GM21423 (cell line): ENCODE data around the gene RELT.

ENCODE experiments used
- ATAC-seq: cut with Tn5 transposase; IDR thresholded peaks from one replicate; pipeline ENCODE4 v1.9.1; 2021; ENCODE audit warnings: mild to moderate bottlenecking, moderate library complexity; ENCODE audit not compliant: unreplicated experiment

Gene RELT, protein sequence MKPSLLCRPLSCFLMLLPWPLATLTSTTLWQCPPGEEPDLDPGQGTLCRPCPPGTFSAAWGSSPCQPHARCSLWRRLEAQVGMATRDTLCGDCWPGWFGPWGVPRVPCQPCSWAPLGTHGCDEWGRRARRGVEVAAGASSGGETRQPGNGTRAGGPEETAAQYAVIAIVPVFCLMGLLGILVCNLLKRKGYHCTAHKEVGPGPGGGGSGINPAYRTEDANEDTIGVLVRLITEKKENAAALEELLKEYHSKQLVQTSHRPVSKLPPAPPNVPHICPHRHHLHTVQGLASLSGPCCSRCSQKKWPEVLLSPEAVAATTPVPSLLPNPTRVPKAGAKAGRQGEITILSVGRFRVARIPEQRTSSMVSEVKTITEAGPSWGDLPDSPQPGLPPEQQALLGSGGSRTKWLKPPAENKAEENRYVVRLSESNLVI

DNA sequence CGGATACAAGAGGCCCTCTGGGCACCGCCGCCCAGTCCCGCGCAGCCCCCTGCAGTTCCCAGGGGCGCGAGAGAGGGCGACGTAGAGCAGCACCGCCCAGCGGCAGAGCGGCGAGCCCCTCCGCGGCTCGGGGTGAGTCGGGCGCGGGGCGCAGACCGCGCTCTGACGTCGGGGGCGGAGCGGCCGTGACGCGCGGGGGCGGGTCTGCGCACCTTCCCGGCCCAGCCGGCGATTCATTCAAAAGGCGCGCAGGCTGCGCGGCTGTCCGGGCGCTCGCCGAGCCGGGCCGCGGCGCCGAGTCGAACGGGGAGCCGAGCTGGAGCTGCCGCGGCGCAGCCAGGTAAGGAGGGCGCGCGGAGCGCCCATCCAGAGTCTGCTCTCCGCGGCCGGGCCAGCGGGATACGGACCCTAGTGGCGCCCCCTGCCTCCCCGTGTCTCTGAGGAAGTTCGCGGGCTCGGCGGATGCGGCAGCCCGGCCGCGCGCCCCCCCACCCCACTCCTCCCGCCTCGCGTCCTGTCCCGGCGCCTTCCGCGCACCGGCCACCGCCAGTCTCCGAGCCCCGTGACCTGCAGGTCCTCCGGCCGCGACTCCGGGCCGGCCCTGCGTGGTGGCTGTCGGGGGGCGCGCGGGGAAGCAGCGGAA lies at the start of gene RELT:
Gene RELT, plus strand, starts transcription at position 240 of the 643 bp plus-strand sequence. CDS start 12,738 bp downstream, outside the sequence.
- ATAC-seq, result peak; percentile 76

DNA sequence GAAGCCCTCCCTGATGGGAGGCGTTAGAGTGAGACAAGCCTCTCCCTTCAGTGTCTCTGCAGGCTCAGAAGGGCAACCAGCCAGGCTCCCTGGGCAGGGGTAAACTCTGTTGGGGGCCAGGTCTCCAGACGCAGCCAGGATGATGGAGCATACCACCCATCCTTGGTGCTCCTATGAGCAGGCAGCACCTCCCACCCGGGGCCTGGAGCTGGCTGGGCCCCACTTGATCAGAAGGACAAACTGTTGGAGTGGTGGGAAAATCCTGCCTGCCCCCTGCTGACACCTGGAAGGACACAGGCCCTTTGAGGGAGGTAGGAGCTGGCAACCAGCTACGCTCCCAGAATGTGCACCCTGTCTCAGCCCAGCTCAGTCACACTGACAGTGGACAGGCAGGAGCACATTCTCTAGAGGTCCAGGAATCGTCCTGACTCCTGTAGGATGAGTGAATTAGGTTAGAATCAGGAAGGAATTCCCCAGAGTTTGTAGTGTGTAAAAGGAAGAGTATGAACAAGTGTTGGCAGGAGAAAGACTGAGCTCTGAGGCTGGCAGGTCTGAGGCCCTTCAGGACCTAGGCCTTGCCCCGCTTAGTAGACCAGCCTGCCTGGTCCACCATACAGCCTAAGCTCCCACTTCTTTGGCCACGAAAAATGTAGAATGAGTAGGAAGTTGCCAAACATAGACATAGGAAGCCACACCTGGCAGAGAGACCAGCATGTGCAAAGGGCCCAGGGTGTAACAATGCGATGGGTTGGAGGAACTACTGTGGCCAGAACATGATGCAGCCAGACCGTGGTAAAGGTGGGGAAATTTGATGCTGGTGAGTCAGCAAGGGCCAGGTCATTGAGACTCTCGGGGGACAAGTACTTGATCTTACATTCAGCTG lies 49.0 kb upstream of the RELT start:
- no peak for ATAC-seq

DNA sequence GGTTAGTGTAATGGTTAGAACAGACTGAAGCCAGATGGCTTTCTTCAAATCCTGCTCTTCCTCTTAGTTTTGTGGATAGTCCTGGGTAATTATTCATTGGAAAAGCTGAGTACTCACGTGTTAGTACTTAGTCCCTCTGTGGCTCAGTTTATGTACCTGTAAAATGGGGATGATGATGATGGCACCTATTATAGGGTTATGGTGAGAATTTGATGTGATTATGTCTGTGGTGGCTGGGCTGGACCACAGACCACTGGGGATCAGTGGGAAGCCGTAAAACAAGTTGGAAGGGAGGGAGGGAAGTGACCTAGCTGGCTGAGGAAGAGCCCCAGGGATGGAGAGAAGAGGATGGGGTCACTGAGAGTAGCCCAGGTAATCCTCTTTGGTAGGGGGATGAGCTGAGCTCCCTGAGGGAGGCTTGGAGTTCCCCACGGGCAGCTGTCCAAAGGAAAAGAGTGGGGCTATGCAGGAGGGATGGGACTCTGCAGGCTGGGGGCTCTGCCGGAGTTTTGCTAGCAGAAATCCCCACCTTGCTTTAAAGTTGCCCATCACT lies 48.3 kb upstream of the RELT start:
- no peak for ATAC-seq

DNA sequence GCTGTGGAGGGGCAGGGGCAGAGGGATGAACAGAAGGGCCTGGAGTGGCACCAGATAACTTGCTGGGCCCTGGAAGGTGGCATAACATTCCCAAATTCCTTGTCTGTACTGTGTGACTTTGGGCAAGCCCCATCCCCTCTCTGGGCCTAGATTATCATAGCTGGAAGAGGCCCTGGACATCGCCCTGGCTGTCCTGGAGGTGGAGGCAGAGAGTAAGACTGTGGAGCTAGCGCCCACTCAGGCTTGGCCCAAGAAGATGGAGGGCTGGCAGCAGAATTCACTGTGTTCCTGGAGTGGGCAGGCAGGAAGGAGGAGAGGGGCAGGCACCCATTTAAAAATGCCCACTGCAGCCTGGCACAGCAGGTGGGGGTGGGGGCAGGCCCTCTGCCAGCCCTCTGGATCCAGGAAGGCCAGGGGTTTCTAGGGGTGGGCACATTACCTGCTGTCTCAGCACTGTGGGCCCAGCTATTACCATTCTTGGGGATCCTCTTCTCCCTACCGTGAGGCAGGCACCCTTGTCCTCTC lies 45.6 kb upstream of the RELT start:
- ATAC-seq, result no peak

DNA sequence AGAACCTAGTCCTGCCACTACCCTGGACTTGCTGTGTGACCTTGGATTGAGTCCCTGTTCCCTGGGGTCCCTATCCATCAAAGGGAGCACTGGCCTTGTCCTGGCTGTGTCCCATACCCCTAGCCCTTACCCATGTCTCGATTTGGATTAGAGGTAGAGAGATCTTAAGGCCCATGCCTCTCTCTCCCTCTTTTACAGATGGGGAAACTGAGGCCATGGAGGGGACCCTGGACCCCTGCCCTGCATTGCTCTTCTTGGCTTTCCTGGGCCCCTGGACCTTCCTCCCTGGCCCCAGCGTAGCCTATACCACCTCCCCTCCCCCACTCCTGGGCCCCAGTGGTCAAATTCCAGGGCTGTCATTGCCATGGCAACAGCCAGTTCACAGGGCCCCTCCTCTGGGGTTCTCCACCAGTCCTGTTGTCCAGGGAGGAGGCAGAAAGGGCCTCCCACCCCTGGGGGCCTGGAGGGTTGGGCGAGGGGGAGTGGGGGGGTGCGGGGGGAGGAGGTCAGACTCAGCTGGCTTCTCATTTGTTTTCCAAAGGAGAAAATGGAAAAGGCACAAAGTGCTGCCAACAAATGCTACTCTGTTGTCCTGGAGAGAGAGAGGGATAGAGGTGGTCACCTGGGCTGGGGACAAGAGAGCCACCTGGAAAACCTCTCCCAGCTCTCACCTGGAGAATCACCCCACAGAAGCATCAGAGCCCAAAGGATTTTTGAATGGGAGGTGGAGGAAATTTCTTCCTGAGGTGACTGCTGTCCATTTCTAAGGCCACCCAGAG lies 44.9 kb upstream of the RELT start:
- ATAC-seq, result no peak

DNA sequence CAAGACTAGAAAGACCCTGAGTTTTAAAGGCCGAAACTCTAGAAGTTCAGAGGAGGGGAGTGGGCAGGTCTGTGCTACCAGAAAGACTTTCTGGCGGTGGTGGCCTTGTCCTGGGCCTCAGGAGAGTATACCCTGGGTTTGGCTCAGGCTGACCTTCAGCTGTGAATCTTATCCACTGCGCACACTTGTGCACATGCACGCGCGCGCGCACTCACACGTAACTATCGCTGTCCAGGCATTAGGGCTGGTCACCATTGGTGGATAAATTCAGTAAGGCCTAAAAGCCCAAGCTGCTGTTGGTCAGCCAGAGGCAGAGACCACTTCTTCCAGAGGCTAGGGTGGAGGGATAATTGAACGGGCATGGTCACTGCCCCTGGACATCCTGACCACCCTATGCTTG lies 43.0 kb upstream of the RELT start:
- ATAC-seq, result no peak

DNA sequence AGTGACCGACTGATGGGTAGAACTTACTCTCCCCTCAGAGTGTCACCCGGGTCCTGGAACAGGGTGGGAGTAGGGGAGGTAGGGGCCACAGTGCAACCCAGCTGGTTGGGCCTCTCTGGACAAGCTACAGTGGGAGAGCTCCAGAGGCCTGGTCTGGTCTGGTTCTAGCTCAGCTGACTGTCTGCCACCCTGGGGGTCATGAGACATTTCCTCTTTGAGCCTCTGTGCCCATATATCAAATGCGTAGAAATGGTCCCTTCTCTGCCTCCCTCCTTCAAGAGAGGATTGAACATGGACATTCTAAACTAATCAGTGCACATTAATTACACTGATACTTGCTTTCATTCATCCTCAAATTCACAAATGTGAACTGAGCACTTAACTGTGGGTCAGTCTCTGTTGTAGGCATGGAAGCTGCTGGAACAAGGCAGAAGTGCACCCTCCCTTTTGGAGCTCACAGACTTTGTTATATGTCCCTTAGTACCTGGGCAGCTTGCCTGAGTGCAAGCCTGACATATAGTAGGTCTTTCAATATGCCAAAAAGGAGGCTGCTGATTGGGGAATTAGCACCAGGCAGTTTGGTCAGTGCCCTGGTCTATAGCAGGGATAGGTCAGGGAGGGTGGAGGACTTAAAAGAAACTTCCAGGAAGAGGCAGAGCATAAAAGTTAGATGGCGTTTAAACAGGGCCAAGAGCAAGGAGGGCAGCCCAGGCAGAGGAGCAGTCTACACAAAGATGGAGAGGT lies 42.4 kb upstream of the RELT start:
- ATAC-seq, result no peak

DNA sequence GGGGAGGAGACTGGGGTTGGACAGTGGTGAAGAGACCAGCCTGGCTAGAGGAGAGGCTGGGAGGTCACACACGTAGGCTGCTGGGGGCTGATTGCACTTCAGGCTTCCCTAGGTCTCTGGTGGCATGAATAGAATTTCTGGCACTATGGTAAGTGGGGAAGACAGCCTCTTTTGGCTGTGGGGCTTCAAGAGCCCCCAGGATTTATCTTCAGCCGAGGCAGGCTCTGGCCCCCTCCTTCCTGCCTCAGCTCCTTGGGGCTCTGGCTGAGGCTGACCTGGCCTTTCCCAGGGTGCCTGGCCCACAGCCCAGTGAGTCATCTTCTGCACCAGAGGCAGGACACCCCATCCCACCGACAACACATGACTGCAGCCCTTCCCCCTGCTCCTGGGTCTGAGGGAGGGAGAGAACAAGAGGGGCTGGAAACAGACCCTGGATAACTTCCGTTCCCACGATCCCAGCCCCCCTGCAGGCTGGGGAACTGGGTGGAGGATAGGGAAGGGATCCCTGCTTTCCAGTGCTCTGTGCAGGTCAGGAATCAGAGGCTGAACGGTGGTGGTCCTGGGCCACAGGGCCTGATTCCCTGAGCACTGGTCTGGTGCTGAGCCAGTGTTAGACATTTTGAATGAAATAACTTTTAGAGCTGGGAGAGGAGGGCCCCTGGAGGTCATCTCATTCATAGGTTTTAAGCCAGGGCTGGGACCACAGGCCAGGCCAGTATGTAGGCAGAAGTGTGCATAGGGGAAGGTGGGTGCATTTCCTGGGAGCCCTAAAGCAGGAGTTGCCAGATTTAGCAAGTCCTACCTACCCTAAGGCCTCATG lies 41.6 kb upstream of the RELT start:
- no peak for ATAC-seq

DNA sequence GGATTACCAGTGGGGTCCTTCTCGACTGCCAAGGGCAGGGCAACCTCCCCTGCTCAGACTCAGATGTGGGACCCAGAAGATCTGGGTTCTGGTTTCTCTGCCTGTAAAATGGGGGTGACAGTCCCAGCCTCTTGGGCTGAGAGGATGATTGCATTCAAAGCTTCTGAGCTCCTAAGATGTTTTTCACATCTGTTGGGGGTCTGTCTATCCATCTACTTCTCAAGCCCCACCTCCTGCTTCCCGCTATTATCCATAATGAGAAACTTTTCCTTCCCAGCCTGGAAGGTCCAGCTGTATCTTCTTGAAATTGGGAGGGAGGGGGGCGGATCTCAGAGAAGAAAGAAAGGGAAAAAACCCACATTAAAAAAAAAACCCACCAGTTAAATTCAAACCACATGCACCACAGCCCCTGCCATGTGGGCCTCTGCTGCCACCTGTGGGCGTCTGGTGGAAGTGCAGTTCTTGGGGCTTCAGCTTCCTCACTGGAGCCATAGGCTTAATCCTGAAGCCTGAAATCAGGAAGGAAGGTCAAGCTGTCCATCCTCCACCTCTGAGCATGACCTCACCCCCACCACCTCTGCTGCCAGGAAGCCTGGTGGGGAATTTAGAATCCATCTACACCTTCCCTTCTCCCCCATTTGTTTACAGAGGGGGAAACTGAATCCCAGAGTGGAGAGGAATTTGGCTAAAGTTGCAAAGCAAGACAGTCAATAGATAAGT lies 40.8 kb upstream of the RELT start:
- no peak for ATAC-seq

DNA sequence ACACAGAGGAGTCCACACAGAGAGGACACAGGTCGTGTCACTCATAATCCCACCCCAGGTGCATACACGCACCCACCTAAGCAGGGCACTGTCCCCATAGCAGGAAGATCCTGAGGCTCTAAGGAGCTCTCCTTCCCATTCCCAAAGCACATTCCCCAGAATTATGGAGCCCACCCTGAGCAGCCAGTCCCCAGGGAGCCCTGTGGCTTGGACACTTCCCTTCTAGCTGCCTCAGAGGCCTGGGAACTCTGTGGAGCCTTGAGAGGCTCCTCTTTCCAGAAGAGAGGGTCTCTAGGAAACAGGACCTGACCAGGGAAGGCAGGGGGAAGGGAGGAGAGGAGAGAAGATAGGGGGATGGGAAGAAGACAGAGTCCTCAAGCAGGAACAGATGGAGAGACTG lies 38.4 kb upstream of the RELT start:
- no peak for ATAC-seq

DNA sequence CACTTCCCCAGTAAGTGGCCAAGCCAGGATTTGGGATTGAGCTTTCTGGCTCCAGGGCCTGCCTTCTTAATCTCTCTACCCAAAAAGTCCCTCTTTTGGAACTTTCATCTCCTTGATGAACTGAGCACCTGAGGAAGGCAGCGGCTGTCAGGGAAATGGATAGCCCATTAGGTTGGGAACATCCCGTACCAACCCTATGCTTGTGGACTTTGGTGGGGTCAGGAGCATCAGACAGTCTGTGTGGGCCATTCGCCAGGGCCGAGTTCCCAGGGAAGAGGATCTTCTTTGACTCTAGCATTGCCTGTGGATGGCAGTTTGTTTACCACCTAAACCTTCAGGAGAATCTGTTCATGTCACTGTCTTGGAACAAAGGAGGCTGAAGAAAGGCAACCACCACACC lies 37.9 kb upstream of the RELT start:
- ATAC-seq, result no peak

DNA sequence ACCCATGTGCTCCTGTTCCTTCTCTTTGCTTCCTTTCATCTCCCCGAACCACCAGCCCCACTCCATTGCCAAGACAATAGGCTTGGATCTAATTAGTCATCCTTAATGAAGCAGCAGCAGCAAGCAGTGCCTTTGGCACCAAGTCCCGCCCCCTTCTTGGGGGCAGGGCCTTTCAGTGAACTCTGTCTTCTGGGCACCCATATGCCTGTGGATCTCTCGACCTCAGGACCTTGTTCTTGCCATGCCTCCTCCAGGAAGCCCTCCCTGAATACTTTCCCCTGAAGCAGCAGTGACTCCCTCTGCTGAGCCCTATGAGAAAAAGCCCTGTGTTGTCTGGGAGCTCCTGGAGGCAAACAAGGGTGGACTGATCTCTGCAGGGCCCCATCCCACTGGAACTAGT lies 36.0 kb upstream of the RELT start:
- no peak for ATAC-seq

DNA sequence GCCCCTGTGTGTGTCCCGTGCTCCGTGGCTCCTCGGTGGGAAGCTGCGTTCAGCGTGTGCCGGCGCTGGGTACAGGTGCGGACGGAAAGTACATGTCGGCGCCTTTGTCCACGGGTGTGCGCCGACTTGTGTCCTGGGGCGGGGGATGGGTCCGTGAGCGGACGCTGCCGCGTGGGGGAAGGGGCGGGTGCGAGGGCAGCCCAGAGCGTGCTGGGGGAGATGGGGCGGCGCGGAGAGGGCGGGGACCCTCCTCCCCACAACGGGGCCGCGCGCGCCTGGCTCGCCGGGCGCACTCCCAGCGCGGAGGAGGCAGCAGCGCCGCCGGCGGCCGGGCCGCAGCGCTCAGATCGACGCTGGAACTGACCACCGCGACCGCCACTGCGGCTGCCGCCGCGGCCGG lies 33.6 kb upstream of the RELT start:
- ATAC-seq, result no peak

DNA sequence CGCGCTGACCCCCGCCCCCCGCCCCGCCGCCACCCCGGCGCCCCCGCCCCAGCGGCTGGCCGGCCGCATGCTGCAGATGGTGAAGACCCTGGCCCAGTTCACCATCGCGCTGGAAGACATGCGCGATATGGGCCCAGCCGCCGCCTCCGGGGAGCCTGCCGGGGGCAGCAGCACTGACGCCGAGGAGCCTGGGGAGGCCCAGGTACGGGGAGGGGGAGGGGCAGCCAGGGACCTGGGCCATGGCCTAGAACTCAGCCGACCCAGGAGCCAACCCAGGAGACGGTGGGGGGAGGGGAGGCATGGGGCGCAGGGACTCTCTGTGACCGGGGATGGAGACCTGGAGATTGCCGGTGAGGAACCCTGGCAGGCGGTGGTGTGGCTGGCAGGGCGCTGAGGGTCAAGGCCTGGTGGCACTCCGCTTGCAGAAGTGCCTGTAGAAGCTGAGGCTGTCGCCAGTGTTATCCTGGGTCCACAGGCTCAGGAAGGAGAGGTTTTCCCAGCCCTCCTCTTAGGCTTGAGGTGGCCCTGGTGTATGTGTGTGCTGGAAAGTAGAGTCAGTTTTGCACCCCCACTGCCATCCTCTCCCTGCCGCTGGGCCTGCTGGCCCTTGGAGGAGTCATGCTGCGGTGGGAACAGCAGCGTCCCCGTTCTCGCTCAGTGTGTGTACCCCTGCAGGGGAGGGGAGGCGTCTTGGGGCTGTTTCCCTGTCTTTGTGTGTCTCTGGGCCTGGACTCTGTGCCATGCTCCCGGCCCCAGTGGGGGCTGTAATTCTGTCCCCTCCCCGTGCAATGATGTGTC lies 32.9 kb upstream of the RELT start:
- ATAC-seq, result no peak

DNA sequence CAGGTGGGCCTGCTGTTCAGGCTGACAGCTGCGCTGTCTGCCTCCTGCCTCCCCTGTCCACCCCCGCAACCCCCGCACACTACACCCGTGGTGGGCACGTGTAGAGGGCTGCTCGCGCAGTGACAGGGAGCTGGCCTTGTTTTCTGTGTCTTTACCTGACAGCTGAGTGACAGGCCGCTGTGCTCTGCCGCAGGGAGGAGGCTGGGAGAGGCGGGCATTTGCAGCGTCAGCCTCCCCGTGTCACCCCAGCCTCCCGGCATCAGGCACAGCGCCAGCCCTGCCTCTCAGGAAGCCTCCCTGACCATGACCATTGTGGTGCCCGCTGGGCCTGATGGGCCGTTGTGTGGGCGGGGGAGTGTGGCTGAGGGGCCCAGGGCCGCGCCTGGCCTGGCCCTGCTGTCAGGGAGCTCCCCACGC lies 32.0 kb upstream of the RELT start:
- ATAC-seq, result no peak

DNA sequence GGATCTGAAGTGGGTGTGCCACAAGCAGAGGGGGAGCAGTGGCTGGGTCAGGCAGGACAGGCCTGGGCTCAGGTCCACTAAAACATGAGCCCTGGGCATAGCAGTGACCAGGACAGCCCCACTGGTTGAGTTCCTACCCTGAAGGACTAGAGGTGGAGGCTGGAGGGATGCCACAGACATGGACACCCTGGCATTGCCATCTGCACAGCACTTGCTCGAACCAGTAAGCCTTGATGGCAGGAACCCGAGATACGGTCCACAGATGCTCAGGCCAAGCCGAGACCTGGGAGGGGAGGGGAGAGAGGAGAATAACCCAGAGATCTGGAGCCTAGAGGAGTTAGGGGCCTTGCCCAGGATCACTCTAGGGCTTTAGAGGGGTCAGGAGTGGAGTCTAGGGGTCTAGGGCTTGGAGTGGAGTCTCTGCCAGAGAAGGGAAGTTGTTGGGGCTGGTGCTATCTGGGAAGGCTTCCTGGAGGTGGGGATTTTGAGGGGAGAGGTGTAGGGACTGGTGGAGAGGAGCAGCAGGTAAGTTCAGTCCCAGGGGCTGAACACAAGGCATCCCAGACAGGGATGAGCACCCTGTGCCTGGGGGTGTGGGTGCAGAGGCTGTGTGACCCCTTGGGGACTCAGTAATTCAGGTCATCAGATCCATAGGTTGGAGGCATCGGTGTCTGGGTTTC lies 30.6 kb upstream of the RELT start:
- no peak for ATAC-seq
